ENCODE results near the gene RBM26.

RBM26 gene

DNA sequence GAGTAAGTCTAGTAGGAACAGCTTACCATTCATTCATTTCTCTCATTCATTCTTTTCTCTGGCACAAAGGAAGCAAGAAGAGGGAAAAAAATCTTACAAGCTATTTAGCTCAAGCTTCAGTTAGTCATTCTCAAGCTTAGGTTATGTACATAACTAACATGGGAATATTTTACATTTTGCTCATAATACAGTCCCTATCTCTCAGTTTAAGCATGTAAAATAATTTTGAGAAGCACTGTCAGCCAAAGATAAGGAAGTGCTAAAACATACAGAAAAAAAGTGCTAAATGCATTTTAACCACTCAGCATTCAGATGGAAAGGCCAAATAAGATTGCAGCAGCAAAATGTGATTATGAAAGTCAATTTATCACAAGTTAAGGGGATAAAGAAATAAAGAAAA lies 7.9 kb downstream of the RBM26 start:
- Histone ChIP-seq H3K9ac (ENCODE audit: low read depth, low read length, poor library complexity) (no peak overlapping the region), H2AFZ (ENCODE audit: low read length) (no peak overlapping the region), H3K4me2 (ENCODE audit: insufficient read depth, low read length, poor library complexity, severe bottlenecking) (no peak overlapping the region), H3K36me3 (replicated peaks in 1 of 2; ENCODE audit: control insufficient read depth in 2 of 2, insufficient read depth in 2 of 2, low read length in 2 of 2) (peaks cover 9 to 88% of the 10 kb centered on the region in 2 donors), H2AK5ac (ENCODE audit: low read depth, low read length) (no peak overlapping the region), H3K79me1 (ENCODE audit: low read depth, low read length) (peaks cover 3% of the 10 kb centered on the region), H4K8ac (ENCODE audit: low read depth, low read length) (no peak overlapping the region), H2BK120ac (ENCODE audit: low read depth, low read length) (no peak overlapping the region), H3K4me3 (ENCODE audit: low read length in 2 of 2) (no peak overlapping the region), H3K23ac (ENCODE audit: low read depth, low read length, poor library complexity) (no peak overlapping the region), H4K91ac (ENCODE audit: low read depth, low read length, poor library complexity) (no peak overlapping the region), H3K18ac (ENCODE audit: low read length) (no peak overlapping the region), H3K14ac (ENCODE audit: low read length) (no peak overlapping the region), H2BK15ac (ENCODE audit: low read length) (no peak overlapping the region), H3K27me3 (ENCODE audit: control insufficient read depth in 3 of 3, insufficient read depth in 3 of 3, low read depth in 1 of 3, low read length in 3 of 3) (no peaks in the 10 kb centered on the region), H3K27ac (replicated peaks; ENCODE audit: low read length) (no peak overlapping the region), H3K4me1 (ENCODE audit: control insufficient read depth in 2 of 2, insufficient read depth in 1 of 2, low read depth in 1 of 2, low read length in 2 of 2) (peaks cover 8 to 11% of the 10 kb centered on the region in 2 donors), H3K9me3 (replicated peaks in 1 of 2; ENCODE audit: control insufficient read depth in 2 of 2, insufficient read depth in 1 of 2, low read depth in 1 of 2, low read length in 2 of 2) (peaks cover 8 to 56% of the 10 kb centered on the region in 2 donors), H2BK5ac (ENCODE audit: low read length) (no peak overlapping the region), H2BK12ac (ENCODE audit: low read length) (no peak overlapping the region), H3K4ac (ENCODE audit: low read length) (no peak overlapping the region)
- no peak for DNase-seq (ENCODE audit: low spot score)

GRCh38 chr13:79395881-79396280 lies 10.2 kb downstream of the RBM26 start:
- peaks cover 8 to 52% of the 10 kb centered on the region in 2 donors for H3K9me3 ChIP-seq (replicated peaks in 1 of 2; ENCODE audit: control insufficient read depth in 2 of 2, insufficient read depth in 1 of 2, low read depth in 1 of 2, low read length in 2 of 2)

GRCh38 chr13:79393564-79394249 lies 12.3 kb downstream of the RBM26 start:
- WGBS, 2 donors (ENCODE audit: extremely low coverage in 2 of 2, insufficient read length in 2 of 2, insufficient replicate concordance in 1 of 2) = no CpG with 5 or more reads among the region's 14 CpGs
- no peak overlapping the region for H2BK120ac ChIP-seq (ENCODE audit: low read depth, low read length)

More at GRCh38 chr13:79395881-79396280, 10.2 kb downstream of the RBM26 start:
- H3K14ac ChIP-seq (ENCODE audit: low read length) = no peak overlapping the region
- no peak overlapping the region for H2BK15ac ChIP-seq (ENCODE audit: low read length)
- H2BK5ac ChIP-seq (ENCODE audit: low read length) = no peak overlapping the region
- no peak overlapping the region for H2BK12ac ChIP-seq (ENCODE audit: low read length)
- H2BK120ac ChIP-seq (ENCODE audit: low read depth, low read length) = no peak overlapping the region
- H3K4me3 ChIP-seq (ENCODE audit: low read length in 2 of 2) = no peak overlapping the region
- H4K8ac ChIP-seq (ENCODE audit: low read depth, low read length) = no peak overlapping the region
- no peak overlapping the region for H3K9ac ChIP-seq (ENCODE audit: low read depth, low read length, poor library complexity)
- H3K4me1 ChIP-seq (ENCODE audit: control insufficient read depth in 2 of 2, insufficient read depth in 1 of 2, low read depth in 1 of 2, low read length in 2 of 2) = peaks cover 5 to 10% of the 10 kb centered on the region in 2 donors
- no peak overlapping the region for H3K18ac ChIP-seq (ENCODE audit: low read length)
- H4K91ac ChIP-seq (ENCODE audit: low read depth, low read length, poor library complexity) = no peak overlapping the region
- H3K79me1 ChIP-seq (ENCODE audit: low read depth, low read length) = peaks cover 3% of the 10 kb centered on the region
- H2AK5ac ChIP-seq (ENCODE audit: low read depth, low read length) = no peak overlapping the region
- no peak overlapping the region for H3K27ac ChIP-seq (replicated peaks; ENCODE audit: low read length)
- peaks cover 9 to 75% of the 10 kb centered on the region in 2 donors for H3K36me3 ChIP-seq (replicated peaks in 1 of 2; ENCODE audit: control insufficient read depth in 2 of 2, insufficient read depth in 2 of 2, low read length in 2 of 2)
- H3K4ac ChIP-seq (ENCODE audit: low read length) = no peak overlapping the region
- H3K4me2 ChIP-seq (ENCODE audit: insufficient read depth, low read length, poor library complexity, severe bottlenecking) = no peak overlapping the region
- DNase-seq (ENCODE audit: low spot score) = no peak
- no peak overlapping the region for H3K23ac ChIP-seq (ENCODE audit: low read depth, low read length, poor library complexity)
- no peaks in the 10 kb centered on the region for H3K27me3 ChIP-seq (ENCODE audit: control insufficient read depth in 3 of 3, insufficient read depth in 3 of 3, low read depth in 1 of 3, low read length in 3 of 3)
- WGBS, 2 donors (ENCODE audit: extremely low coverage in 2 of 2, insufficient read length in 2 of 2, insufficient replicate concordance in 1 of 2) = no CpG with 5 or more reads among the region's 4 CpGs
- no peak overlapping the region for H2AFZ ChIP-seq (ENCODE audit: low read length)

DNA sequence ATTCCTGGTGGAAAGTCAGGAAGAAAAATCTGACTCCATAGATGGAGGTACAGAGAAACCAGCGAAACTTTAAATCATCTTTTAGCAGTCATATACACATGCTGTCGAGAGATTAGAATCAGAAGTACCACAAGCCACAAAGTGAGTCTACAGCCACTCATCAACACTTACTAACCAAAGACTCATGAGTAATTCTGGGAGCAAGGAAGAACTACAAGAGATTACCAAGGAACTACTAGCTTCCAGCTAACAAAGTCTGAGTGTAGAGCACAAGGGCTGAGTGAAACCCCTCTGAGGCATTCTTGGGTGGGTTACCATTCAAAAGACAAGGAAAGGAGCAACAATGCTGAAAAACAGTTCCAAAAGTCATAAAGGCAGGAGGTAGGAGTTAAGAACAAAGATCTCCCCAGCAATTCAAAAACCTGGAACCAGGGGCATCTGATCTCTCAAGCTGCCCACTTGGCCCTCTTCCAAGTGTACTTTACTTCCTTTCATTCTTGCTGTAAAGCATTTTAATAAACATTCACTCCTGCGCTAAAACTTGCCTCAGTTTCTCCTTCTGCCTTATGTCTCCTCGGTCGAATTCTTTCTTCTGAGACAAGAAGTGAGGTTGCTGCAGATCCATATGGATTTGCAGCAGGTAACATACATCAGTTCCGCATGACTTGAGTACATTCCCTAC lies 13.0 kb downstream of the RBM26 start:
- no CpG with 5 or more reads among the region's 6 CpGs for WGBS, 2 donors (ENCODE audit: extremely low coverage in 2 of 2, insufficient read length in 2 of 2, insufficient replicate concordance in 1 of 2)
- no peak overlapping the region for H3K27ac ChIP-seq (replicated peaks; ENCODE audit: low read length)
- no peak for DNase-seq (ENCODE audit: low spot score)

More at GRCh38 chr13:79393564-79394249, 12.3 kb downstream of the RBM26 start:
- Histone ChIP-seq H3K36me3 (replicated peaks in 1 of 2; ENCODE audit: control insufficient read depth in 2 of 2, insufficient read depth in 2 of 2, low read length in 2 of 2) (peaks cover 9 to 68% of the 10 kb centered on the region in 2 donors), H3K9me3 (replicated peaks in 1 of 2; ENCODE audit: control insufficient read depth in 2 of 2, insufficient read depth in 1 of 2, low read depth in 1 of 2, low read length in 2 of 2) (peaks cover 8 to 54% of the 10 kb centered on the region in 2 donors), H3K18ac (ENCODE audit: low read length) (no peak overlapping the region), H3K27ac (replicated peaks; ENCODE audit: low read length) (no peak overlapping the region), H3K23ac (ENCODE audit: low read depth, low read length, poor library complexity) (no peak overlapping the region), H3K14ac (ENCODE audit: low read length) (no peak overlapping the region), H2BK12ac (ENCODE audit: low read length) (no peak overlapping the region), H3K4ac (ENCODE audit: low read length) (no peak overlapping the region), H4K8ac (ENCODE audit: low read depth, low read length) (no peak overlapping the region), H2BK15ac (ENCODE audit: low read length) (no peak overlapping the region), H3K9ac (ENCODE audit: low read depth, low read length, poor library complexity) (no peak overlapping the region), H2AFZ (ENCODE audit: low read length) (no peak overlapping the region), H4K91ac (ENCODE audit: low read depth, low read length, poor library complexity) (no peak overlapping the region), H3K4me1 (ENCODE audit: control insufficient read depth in 2 of 2, insufficient read depth in 1 of 2, low read depth in 1 of 2, low read length in 2 of 2) (peaks cover 4 to 10% of the 10 kb centered on the region in 2 donors), H3K4me3 (ENCODE audit: low read length in 2 of 2) (peak overlapping the region in 1 of 2 donors; percentile 1), H3K79me1 (ENCODE audit: low read depth, low read length) (peaks cover 3% of the 10 kb centered on the region), H3K4me2 (ENCODE audit: insufficient read depth, low read length, poor library complexity, severe bottlenecking) (no peak overlapping the region), H2AK5ac (ENCODE audit: low read depth, low read length) (no peak overlapping the region), H2BK5ac (ENCODE audit: low read length) (no peak overlapping the region), H3K27me3 (ENCODE audit: control insufficient read depth in 3 of 3, insufficient read depth in 3 of 3, low read depth in 1 of 3, low read length in 3 of 3) (no peaks in the 10 kb centered on the region)
- DNase-seq (ENCODE audit: low spot score) = no peak

More for the DNA sequence above, 13.0 kb downstream of the RBM26 start:
- Histone ChIP-seq H3K4ac (ENCODE audit: low read length) (no peak overlapping the region), H3K23ac (ENCODE audit: low read depth, low read length, poor library complexity) (no peak overlapping the region), H3K14ac (ENCODE audit: low read length) (no peak overlapping the region), H2AFZ (ENCODE audit: low read length) (no peak overlapping the region), H2BK12ac (ENCODE audit: low read length) (no peak overlapping the region), H2AK5ac (ENCODE audit: low read depth, low read length) (no peak overlapping the region), H2BK15ac (ENCODE audit: low read length) (no peak overlapping the region), H3K27me3 (ENCODE audit: control insufficient read depth in 3 of 3, insufficient read depth in 3 of 3, low read depth in 1 of 3, low read length in 3 of 3) (no peaks in the 10 kb centered on the region), H3K4me2 (ENCODE audit: insufficient read depth, low read length, poor library complexity, severe bottlenecking) (no peak overlapping the region), H3K9ac (ENCODE audit: low read depth, low read length, poor library complexity) (no peak overlapping the region), H2BK5ac (ENCODE audit: low read length) (no peak overlapping the region), H3K79me1 (ENCODE audit: low read depth, low read length) (peaks cover 4% of the 10 kb centered on the region), H3K9me3 (replicated peaks in 1 of 2; ENCODE audit: control insufficient read depth in 2 of 2, insufficient read depth in 1 of 2, low read depth in 1 of 2, low read length in 2 of 2) (peaks cover 8 to 49% of the 10 kb centered on the region in 2 donors), H3K4me1 (ENCODE audit: control insufficient read depth in 2 of 2, insufficient read depth in 1 of 2, low read depth in 1 of 2, low read length in 2 of 2) (peaks cover 4 to 10% of the 10 kb centered on the region in 2 donors), H3K4me3 (ENCODE audit: low read length in 2 of 2) (no peak overlapping the region), H4K8ac (ENCODE audit: low read depth, low read length) (no peak overlapping the region), H4K91ac (ENCODE audit: low read depth, low read length, poor library complexity) (no peak overlapping the region), H2BK120ac (ENCODE audit: low read depth, low read length) (no peak overlapping the region), H3K36me3 (replicated peaks in 1 of 2; ENCODE audit: control insufficient read depth in 2 of 2, insufficient read depth in 2 of 2, low read length in 2 of 2) (peaks cover 9 to 61% of the 10 kb centered on the region in 2 donors), H3K18ac (ENCODE audit: low read length) (no peak overlapping the region)

Measured in neuronal stem cell (in vitro differentiated cells).